Forelimb muscle (tissue), 1 donor: Measurements from ENCODE around the gene RXRG. TPM values are rescaled to one million over a fixed set of nuclear protein-coding genes. Genes with fewer than 3 reads are reported as not detected.
A peak's percentile ranks its signal among the peaks of the same experiment; 100 is the strongest.

Experiments used
- DNase-seq: peaks from one replicate; pipeline ENCODE4 v3.0.0-alpha.2; 2013; ENCODE audit warnings: low read depth
- polyA plus RNA-seq: library from polyadenylated mRNA; unstranded; fragments of 120-200 nt; gene quantifications from one replicate; pipeline ENCODE4 v1.2.1, GENCODE V29; 2013; ENCODE audit not compliant: insufficient read length

Gene RXRG
- polyA plus RNA-seq, 1 donor = 58.1 TPM

DNA sequence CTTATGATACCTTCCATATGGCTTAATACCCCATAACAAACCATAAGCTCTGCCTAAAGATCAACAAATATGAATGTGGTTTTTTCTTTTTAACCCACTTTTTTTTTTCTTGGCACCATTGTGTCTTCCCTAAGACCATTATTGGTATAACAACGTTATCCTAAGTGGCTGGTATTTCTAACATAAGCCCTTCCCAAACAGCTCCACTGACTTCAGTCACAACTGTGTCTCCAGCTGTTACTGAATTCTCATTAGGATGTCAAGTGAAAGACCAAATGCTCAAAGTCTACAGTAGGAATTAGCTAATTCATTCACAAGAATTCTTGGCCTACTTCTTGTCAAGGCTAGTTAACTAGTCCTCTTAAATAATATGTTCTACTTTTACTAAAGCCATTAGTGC is 4.2 kb upstream of the RXRG start:
- no peak for DNase-seq

DNA sequence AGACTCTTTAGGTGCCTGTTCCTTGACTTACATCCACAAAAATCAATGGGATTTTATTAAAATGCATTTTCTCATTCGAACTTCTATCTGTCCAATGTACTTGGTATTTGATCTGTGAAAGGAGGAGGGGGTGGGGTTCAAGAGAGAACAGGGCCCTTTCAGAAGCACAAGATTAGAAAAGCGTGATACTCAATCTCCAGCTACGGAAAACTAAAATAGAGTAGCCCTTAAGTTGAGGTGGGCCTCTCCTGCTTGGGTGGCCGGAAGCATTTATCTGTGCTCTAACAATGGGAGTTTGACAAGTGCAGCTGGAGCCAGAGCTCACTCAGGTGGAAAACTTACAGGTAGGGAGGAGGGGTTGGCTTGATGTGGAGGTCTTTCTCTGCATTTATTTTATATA is 462 bp upstream of the RXRG start:
- no peak for DNase-seq

DNA sequence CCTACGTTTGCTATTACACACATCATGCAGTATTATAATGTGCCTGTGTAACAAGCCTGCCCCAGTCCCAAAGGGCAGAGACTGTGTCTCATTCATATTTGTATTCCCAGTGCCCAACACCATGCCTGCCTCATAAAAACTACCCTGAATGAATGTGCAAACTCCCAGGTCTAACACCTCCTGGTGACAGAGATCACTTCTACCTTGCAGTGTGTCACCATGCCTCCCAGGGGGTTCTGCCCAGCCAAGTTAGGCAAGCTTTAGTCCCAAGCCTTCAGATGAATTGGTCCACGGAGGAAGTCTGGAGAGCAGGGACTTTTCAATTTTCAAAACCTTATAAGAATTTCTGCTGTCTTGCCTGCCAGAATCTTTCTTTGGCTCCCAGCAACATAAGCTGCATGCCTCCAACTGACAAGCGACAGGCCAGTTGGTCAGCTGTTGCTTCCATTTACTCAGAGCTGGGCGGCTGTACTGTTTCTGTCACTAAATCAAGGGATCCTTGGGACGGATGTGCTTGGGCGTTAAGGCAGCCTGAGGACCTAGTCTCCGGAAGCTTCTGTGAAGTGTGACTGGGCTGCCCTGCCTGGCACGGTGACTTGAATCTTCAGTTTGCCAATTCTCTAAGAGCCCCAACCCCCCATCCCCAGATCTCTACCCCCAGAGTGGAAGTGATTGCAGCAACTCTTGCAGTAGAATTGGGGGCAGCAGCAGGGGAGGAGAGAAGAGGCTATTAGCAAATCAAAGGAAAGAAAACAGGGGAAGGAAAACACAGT is 1.2 kb downstream of the RXRG start:
- DNase-seq = peak; percentile 50

DNA sequence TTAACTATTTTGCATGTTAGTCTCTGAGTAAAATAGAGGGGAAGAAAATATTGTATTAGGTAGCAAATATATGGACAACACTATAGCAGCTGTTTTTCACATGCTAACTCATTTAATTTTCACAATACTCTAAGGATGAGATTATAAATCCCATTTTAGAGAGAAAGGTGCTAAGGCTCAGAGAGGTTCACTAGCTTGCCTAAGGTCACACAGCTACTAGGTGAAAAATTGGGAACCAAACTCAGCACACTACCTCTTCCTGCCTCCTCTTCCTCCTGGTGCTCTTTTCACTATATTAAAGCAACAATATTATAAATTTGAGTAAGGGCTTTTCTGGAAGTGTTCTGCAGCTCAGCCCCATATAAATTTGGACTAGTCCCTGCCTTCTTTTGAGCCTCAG is 2.3 kb downstream of the RXRG start:
- no peak for DNase-seq

DNA sequence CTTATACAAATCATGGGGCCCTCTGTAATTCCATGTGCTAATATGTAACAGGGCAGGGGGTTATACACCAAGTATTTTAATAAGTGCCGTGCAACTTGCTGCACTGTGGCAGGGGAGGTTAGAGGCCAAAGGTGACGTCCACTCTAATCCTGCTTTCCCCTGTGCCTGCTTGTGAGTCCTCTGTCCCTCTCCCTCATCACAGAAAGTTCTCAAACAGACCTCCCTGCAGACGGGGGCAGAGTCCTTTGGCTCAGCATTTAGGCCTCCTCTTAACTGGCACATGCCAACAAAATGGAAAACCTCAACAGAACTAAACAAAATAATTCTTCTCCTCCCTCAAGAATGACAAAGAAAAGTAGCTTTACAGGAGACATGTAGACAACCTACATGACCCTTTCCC is 2.9 kb downstream of the RXRG start:
- no peak for DNase-seq

DNA sequence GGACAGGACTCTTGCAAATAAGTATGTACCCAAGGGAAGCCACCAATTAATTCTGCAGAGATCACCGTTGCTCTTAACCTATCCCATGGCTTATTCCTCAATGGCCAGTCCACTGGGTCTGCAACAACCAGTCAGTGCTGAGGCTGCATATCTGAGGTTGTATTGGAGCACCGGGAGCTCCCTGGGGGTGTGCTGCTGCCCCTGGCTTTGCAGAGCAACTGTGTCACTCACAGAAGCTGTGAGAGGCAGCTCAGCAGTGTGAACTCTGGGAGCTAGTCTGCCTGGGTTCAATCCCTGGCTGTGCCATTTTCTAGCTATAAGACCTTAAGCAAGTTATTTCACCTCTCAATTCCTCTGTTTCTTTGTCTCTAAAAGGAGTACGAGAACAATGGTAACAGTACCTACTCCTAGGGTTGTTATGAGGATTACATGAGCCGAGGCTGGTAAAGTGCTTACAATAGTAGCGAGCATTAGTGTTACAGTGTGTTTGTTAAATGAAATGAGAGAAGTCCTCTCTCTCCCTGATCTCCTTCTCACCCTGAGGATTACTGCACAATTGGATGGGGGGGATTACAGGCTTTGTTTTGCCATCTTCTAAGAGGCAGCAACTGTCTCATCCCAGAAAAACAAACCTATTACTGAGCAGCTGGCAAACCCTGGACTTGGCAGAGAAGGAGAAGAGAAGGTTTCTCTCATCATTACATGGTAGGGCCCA is 3.6 kb downstream of the RXRG start:
- no peak for DNase-seq

GRCh38 chr1:165439330-165439729 is 5.6 kb downstream of the RXRG start:
- no peak for DNase-seq

- DNase-seq = no peak
These were observed 7.9 kb downstream of the RXRG start for GRCh38 chr1:165436994-165437393.

GRCh38 chr1:165435801-165436200 is 9.1 kb downstream of the RXRG start:
- DNase-seq = no peak

DNA sequence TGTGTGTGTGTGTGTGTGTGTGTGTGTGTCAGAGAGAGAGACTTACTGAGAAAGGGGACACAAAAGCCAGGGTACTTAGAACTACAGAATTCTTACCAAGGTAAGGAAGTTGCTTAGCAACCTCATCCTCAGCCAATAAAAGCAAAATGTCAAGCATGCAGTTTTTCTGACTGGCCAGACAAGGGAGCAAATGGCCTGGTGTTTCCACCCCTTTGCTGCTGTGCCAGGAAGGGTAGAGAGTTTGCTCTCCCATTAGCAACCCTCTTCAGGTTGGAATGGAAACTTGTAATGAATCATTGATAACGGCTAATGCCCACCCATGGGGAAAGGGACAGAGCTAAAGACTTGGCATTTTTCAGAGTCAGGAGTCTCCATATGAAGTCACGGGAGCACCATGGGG is 10.6 kb downstream of the RXRG start:
- no peak for DNase-seq

GRCh38 chr1:165431079-165431478 is 13.8 kb downstream of the RXRG start:
- no peak for DNase-seq

GRCh38 chr1:165426745-165427144 is 18.2 kb downstream of the RXRG start:
- DNase-seq = no peak

DNA sequence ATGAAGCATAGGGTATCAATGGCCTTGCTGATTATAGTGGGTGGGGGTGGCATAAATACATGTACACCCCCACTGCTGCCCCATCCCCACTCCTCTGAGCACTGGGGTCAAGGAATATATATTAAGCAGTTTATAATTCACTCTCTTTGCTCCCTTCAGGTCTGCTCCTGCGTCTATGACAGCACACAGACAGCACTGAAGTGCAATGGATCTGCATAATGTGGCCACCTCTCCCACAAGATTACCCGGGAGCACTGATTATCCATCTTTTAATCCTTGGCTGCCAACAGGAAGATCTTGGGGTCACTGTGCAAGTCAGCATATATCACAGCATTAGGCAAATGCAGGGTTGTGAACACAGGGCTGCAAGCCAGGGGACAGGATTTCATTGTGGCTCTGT is 19.3 kb downstream of the RXRG start:
- DNase-seq = no peak

- DNase-seq = no peak
These were observed 20.3 kb downstream of the RXRG start for GRCh38 chr1:165424454-165425216.

DNA sequence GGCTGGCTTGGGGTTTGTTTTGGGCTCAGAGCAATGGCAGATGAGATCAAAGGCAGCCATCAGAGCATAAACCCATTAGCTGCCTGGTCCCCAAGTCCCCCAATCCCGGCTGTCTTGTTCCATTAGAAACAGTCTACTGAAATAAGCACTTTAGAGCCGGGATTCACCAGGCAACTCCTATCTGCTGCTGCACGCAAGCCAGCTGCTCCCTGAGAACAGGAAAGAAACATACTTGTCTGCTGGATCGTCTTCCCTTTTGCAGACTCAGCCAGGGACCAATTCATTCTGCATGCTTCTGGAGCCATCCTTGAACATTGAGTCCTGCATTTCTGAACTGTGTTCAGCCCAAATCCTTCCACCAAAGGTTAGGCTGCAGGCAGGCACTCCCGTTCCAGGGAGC is 21.8 kb downstream of the RXRG start:
- DNase-seq = no peak

DNA sequence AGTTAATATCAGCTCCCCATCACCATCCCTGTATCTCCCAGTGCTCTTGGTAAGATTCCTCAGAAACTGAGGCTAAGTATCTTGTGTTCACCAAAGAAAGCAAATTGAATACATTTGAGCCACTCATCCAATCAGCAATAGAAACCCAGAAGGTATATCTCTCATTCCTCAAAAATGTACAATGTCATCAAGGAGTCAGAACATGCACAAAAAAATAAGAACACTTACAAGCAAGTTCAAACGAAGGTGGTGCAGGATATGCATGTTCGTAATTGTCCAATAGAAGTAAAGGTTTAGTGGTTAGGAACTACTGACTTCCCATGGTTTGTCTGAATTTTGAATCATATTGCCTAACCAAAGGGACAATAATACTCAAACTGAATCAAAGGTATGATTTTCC is 24.3 kb downstream of the RXRG start:
- DNase-seq = no peak

GRCh38 chr1:165419839-165420238 is 25.1 kb downstream of the RXRG start:
- DNase-seq = no peak

DNA sequence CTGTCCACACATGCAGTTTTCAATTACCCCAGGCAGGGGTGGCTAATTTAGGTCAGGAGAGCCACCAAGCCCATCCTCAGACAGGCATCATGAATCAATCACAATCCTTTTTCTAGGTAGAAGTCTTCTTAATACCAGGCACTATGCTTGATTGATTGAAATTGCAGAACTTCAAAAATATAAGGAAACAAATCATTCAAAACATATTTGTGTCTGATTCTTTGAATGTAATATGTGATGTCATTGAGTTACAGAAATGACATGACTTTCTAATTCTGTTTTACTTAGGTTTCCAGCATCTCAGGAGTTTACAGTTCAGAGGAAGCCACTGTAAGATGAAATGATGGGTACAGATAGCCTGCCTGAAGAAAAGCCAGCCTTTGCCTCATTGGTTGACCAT is 26.7 kb downstream of the RXRG start:
- no peak for DNase-seq

DNA sequence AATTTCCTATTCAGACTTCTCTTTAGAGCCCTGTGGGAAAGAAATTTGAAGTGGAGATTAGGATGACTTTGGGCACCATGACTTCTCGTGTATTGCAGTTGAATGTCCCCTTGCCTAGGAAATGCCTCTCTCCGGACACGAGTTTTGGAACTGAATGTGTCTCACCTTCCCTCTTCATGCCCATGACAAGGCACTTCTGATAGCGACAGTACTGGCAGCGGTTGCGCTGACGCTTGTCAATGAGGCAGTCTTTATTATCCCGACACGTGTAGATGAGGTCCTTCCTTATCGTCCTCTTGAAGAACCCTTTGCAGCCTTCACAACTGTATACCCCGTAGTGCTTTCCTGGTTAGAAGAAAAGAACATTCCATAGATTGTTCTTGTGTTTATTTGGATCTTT is 28.1 kb downstream of the RXRG start:
- no peak for DNase-seq

GRCh38 chr1:165415068-165415467 is 29.9 kb downstream of the RXRG start:
- DNase-seq = no peak

- no peak for DNase-seq
These were observed 30.3 kb downstream of the RXRG start for GRCh38 chr1:165414620-165415019.

DNA sequence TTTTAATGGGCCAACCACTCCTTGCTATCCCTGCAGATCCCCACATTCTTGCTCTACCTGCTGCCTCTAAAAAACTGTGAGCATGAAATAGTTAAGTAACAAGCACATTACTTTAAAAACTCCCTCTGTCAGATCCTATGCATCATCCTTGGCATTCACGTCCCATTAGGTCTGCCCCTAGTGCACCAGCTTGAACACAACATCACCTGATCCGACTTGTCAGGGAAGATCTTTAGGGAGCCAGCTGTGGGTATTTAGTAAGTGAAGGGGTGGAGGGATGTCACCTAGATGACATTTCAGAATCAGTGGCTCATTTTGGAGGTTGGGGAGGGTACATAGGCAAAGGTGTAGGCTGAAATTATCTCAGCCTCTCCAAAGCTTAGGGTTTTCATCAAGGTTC is 33.5 kb downstream of the RXRG start:
- DNase-seq = no peak
